Measurements from ENCODE around the gene IFFO2.

GRCh38 chr1:18932387-18932786, 24.1 kb downstream of the IFFO2 start:
- no peak for TF ChIP-seq POLR2A (IDR thresholded peaks at IDR 0.05)
- TF ChIP-seq CTCF (IDR thresholded peaks at IDR 0.05) = no peak

Measured in upper lobe of left lung (tissue), 4 donors.